HUES6 (cell line): Measurements from ENCODE around the gene SAFB2.
A peak's percentile ranks its signal among the peaks of the same experiment; 100 is the strongest.

Experiments used
- H3K27ac ChIP-seq: 2 replicates; pipeline ENCODE4 v1.7.0; 2013; ENCODE audit warnings: low read depth, mild to moderate bottlenecking, low read length, inconsistent platforms
- H3K27me3 ChIP-seq: 2 replicates; pipeline ENCODE4 v1.6.1; 2013; ENCODE audit warnings: low read length; ENCODE audit not compliant: control insufficient read depth, insufficient read depth
- H3K36me3 ChIP-seq: 2 replicates; pipeline ENCODE4 v1.6.1; 2013; ENCODE audit warnings: low read length; ENCODE audit not compliant: control insufficient read depth, insufficient read depth
- H3K4me1 ChIP-seq: 2 replicates; pipeline ENCODE4 v1.6.1; 2013; ENCODE audit warnings: low read length; ENCODE audit not compliant: control insufficient read depth, insufficient read depth
- H3K4me3 ChIP-seq: 2 replicates; pipeline ENCODE4 v1.5.1; 2013; ENCODE audit warnings: low read depth, low read length
- H3K9ac ChIP-seq: one replicate; pipeline ENCODE4 v1.6.1; 2013; ENCODE audit warnings: mild to moderate bottlenecking, low read length
- H3K9me3 ChIP-seq: 2 replicates; pipeline ENCODE4 v1.6.1; 2013; ENCODE audit warnings: low read depth, low read length; ENCODE audit not compliant: control insufficient read depth, insufficient read depth

SAFB2 gene

GRCh38 chr19:5607318-5608275 lies 15.0 kb downstream of the SAFB2 start:
- no peak overlapping the region for H3K9ac ChIP-seq

GRCh38 chr19:5605362-5605761 lies 17.2 kb downstream of the SAFB2 start:
- Histone ChIP-seq H3K4me1 (no peaks in the 10 kb centered on the region), H3K27me3 (no peaks in the 10 kb centered on the region), H3K36me3 (peaks cover 89% of the 10 kb centered on the region), H3K4me3 (no peak overlapping the region), H3K27ac (no peak overlapping the region), H3K9ac (no peak overlapping the region), H3K9me3 (no peaks in the 10 kb centered on the region)

More at GRCh38 chr19:5607318-5608275, 15.0 kb downstream of the SAFB2 start:
- no peaks in the 10 kb centered on the region for H3K27me3 ChIP-seq
- H3K36me3 ChIP-seq = peaks cover 87% of the 10 kb centered on the region
- H3K4me1 ChIP-seq = no peaks in the 10 kb centered on the region
- H3K9me3 ChIP-seq = no peaks in the 10 kb centered on the region
- no peak overlapping the region for H3K4me3 ChIP-seq
- H3K27ac ChIP-seq = no peak overlapping the region

DNA sequence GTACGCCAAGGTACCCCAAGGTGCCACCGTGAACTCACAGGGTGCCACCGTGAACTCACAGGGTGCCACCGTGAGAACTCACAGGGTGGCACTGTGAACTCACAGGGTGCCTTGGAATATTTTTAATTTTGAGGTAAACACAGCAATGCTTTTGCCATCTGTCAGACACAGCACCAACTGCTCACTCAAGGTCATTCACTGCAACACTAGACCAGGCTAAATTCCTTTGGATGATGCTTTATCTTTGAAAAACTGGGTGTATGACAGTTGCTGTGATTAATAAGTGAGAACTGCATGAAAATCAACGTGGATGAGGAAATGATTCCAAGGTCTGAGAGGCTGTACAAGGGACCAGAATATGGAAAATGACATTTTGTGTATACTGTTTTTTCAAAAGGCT lies 18.9 kb downstream of the SAFB2 start:
- H3K4me1 ChIP-seq = no peaks in the 10 kb centered on the region
- no peaks in the 10 kb centered on the region for H3K9me3 ChIP-seq
- H3K27ac ChIP-seq = no peak overlapping the region
- H3K4me3 ChIP-seq = no peak overlapping the region
- peaks cover 89% of the 10 kb centered on the region for H3K36me3 ChIP-seq
- no peak overlapping the region for H3K9ac ChIP-seq
- no peaks in the 10 kb centered on the region for H3K27me3 ChIP-seq

DNA sequence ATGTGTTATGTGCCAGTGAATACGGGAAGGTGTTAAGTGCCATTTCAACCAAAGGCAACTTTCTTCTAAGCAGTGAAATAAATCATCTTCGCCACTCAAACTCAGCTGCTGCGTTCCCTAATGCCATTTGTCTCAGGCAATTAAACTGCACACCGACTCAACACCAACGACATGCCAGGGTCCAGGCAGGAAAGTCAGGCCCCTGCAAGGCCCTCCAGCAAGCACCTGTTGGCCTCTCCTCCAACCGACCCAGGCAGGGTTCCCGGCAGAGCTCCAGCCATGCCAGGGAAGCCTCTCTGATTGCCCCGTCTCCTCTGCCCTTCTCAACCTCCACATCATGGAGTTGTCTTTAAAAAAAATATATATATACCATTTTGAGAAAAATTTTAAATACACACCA lies 21.8 kb downstream of the SAFB2 start:
- Histone ChIP-seq H3K9ac (no peak overlapping the region), H3K4me3 (no peak overlapping the region), H3K4me1 (no peaks in the 10 kb centered on the region), H3K36me3 (peaks cover 92% of the 10 kb centered on the region), H3K27me3 (no peaks in the 10 kb centered on the region), H3K9me3 (no peaks in the 10 kb centered on the region), H3K27ac (no peak overlapping the region)

DNA sequence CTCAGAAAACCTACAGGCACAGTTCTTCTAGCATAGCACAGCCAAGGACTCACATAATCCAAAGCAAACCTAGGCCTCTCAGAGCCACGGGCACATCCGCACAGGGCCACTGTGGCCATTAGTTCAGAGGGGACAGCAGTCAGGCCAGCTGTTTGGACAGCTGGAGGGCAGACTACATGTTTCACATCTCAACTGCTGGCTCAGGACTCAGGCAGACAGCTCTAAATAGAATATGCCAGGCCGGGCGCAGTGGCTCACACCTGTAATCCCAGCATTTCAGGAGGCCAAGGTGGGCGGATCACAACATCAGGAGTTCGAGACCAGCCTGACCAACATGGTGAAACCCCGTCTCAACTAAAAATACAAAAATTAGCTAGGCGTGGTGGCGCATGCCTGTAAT lies 26.8 kb downstream of the SAFB2 start:
- H3K4me3 ChIP-seq = no peak overlapping the region
- H3K9me3 ChIP-seq = no peaks in the 10 kb centered on the region
- no peaks in the 10 kb centered on the region for H3K4me1 ChIP-seq
- no peak overlapping the region for H3K9ac ChIP-seq
- H3K36me3 ChIP-seq = peaks cover 98% of the 10 kb centered on the region
- H3K27me3 ChIP-seq = no peaks in the 10 kb centered on the region
- H3K27ac ChIP-seq = no peak overlapping the region

- Histone ChIP-seq H3K27ac (no peak overlapping the region), H3K9ac (no peak overlapping the region), H3K9me3 (no peaks in the 10 kb centered on the region), H3K36me3 (peaks cover 98% of the 10 kb centered on the region), H3K4me1 (no peaks in the 10 kb centered on the region; the same call in 1 of the 2 replicates), H3K4me3 (no peak overlapping the region), H3K27me3 (no peaks in the 10 kb centered on the region)
These were observed 27.4 kb downstream of the SAFB2 start for GRCh38 chr19:5595129-5595528.

DNA sequence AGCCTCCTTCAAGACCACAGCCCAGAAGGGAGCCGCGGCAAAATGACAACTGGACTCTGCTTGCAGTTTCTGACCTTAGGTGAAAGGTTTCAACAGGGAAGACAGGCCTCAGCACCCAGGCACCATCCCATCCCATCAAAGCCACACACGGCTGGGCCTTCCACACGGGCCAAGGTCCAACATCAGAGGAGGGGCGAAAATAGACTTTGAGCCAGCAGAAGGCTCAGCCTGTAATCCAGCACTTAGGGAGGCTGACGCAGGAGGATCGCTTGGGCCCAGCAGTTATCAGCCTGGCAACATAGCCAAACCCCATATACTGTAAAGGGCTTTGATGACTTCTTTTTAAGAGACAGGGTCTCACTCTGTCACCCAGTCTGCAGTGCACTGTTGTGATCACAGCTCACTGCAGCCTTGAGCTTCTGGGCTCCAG lies 28.0 kb downstream of the SAFB2 start:
- Histone ChIP-seq H3K4me1 (peaks cover 5% of the 10 kb centered on the region; the same call in 1 of the 2 replicates), H3K4me3 (no peak overlapping the region), H3K9ac (peak overlapping the region; percentile 8), H3K27me3 (no peaks in the 10 kb centered on the region), H3K9me3 (no peaks in the 10 kb centered on the region), H3K36me3 (peaks cover 98% of the 10 kb centered on the region), H3K27ac (no peak overlapping the region)

GRCh38 chr19:5593343-5594255 lies 29.0 kb downstream of the SAFB2 start:
- Histone ChIP-seq H3K36me3 (peaks cover 98% of the 10 kb centered on the region), H3K4me3 (no peak overlapping the region), H3K4me1 (peaks cover 14% of the 10 kb centered on the region; the same call in 1 of the 2 replicates), H3K9me3 (no peaks in the 10 kb centered on the region), H3K27ac (no peak overlapping the region), H3K27me3 (no peaks in the 10 kb centered on the region), H3K9ac (peak overlapping the region; percentile 12)

- H3K4me1 ChIP-seq = peaks cover 19% of the 10 kb centered on the region; the same call in 1 of the 2 replicates
- no peak overlapping the region for H3K9ac ChIP-seq
- H3K9me3 ChIP-seq = no peaks in the 10 kb centered on the region
- peaks cover 98% of the 10 kb centered on the region for H3K36me3 ChIP-seq
- H3K27ac ChIP-seq = no peak overlapping the region
- no peaks in the 10 kb centered on the region for H3K27me3 ChIP-seq
- no peak overlapping the region for H3K4me3 ChIP-seq
These were observed 29.8 kb downstream of the SAFB2 start for GRCh38 chr19:5592531-5593342.

DNA sequence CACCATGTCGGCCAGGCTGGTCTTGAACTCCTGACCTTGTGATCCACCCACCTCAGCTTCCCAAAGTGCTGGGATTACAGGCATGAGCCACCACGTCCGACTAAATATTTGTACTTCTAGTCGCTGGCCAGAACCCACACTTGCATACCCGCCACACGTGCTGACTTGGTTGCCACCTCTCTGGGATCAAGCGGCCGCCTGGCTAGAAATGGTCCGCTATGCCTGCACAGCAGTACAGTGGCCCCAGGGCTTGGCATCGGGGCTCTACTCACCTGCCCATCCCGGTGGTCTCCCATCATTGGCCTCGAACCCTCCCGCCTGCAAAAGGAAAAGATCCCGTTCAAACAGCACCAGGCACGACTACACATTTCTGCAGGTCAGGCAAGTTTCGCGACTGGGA lies 31.1 kb downstream of the SAFB2 start:
- no peak overlapping the region for H3K9ac ChIP-seq
- peaks cover 23% of the 10 kb centered on the region for H3K4me1 ChIP-seq
- H3K4me3 ChIP-seq = no peak overlapping the region
- no peaks in the 10 kb centered on the region for H3K9me3 ChIP-seq
- no peak overlapping the region for H3K27ac ChIP-seq
- peaks cover 96% of the 10 kb centered on the region for H3K36me3 ChIP-seq
- no peaks in the 10 kb centered on the region for H3K27me3 ChIP-seq
